Measurements from ENCODE around the gene MYH7B. TPM values are rescaled to one million over a fixed set of nuclear protein-coding genes. Genes with fewer than 3 reads are reported as not detected.

MYH7B gene
- total RNA-seq, 1 experiment from 2014 or later, result 0.10 TPM

DNA sequence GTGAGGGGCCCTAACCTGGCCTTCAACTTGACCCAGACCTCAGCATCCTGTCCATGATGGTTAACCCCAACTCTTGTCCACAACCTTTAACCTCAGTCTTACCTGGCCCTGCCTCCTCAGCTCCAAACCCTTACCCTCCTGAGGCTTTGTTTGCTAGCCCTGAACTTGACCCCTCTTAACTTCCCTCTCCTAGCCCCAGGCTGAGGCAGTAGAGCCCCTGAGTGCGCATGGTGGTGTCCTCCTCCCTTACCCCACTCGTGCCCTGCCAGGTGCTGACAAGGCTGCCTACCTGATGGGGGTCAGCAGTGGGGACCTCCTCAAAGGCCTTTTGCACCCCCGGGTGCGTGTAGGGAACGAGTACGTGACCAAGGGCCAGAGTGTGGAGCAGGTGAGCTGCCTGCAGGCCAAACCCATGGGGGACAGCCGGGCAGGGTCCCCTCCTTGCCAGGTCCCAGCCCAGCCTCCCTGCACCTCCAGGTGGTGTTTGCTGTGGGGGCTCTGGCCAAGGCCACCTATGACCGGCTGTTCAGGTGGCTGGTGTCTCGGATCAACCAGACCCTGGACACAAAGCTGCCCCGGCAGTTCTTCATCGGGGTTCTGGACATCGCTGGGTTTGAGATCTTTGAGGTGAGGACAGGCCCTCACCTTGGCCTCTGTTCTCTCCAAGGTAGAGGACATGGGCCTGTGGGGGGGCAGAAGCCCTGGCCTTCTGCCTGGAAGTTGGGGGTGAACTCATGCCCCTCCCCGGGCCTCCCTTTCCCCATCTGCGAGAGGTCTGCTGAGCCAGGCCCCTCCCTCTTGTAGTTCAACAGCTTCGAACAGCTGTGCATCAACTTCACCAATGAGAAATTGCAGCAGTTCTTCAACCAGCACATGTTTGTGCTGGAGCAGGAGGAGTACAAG lies 31.9 kb downstream of the MYH7B start:
- Histone ChIP-seq H3K36me3 (replicated peaks; ENCODE audit: control insufficient read depth, insufficient read depth, low read length) (no peaks in the 10 kb centered on the region), H3K4me3 (ENCODE audit: insufficient read depth, low read depth, low read length) (no peak overlapping the region), H3K27me3 (ENCODE audit: control insufficient read depth, insufficient read depth, low read length) (peaks cover 3% of the 10 kb centered on the region; the same call in 1 of the 2 replicates)
- DNase-seq, result no peak

DNA sequence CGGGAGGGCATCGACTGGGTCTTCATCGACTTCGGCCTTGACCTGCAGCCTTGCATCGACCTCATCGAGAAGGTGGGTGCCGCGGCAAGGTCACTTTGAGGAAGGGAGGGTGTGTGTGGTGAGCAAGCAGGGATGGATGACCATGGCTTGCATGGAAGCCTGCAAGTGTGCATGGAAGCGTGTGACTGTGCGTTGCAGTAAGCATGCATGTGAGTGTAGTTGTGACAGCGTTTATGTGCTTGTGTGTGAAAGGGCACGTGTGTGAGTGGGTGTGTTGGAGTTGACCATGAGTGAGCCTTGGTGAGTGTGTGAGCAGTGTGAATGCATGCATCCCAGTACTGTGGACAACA lies 32.5 kb downstream of the MYH7B start:
- no peak overlapping the region for H3K4me3 ChIP-seq (ENCODE audit: insufficient read depth, low read depth, low read length)
- DNase-seq, result no peak
- H3K27me3 ChIP-seq (ENCODE audit: control insufficient read depth, insufficient read depth, low read length), result peaks cover 3% of the 10 kb centered on the region; the same call in 1 of the 2 replicates
- H3K36me3 ChIP-seq (replicated peaks; ENCODE audit: control insufficient read depth, insufficient read depth, low read length), result no peaks in the 10 kb centered on the region

- Histone ChIP-seq H3K36me3 (replicated peaks; ENCODE audit: control insufficient read depth, insufficient read depth, low read length) (no peaks in the 10 kb centered on the region), H3K27me3 (ENCODE audit: control insufficient read depth, insufficient read depth, low read length) (0 out of 2 replicates have a peak, but pooled peaks cover 1% of the 10 kb centered on the region), H3K4me3 (ENCODE audit: insufficient read depth, low read depth, low read length) (no peak overlapping the region)
- no peak for DNase-seq
Measured at GRCh38 chr20:34989118-34989517, 33.5 kb downstream of the MYH7B start.

DNA sequence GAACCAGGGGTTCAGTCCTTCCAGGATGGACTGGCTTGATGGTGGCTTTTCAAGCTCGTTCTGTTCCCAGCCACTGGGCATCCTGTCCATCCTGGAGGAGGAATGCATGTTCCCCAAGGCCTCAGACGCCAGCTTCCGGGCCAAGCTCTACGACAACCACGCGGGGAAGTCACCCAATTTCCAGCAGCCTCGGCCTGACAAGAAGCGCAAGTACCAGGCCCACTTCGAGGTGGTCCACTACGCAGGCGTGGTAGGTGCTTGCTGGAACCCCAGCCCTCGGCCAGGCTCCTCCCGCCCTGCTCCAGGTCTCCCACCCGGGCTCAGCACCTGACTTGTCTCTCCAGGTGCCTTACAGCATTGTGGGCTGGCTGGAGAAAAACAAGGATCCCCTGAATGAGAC lies 34.0 kb downstream of the MYH7B start:
- Histone ChIP-seq H3K27me3 (ENCODE audit: control insufficient read depth, insufficient read depth, low read length) (0 out of 2 replicates have a peak, but pooled peaks cover 1% of the 10 kb centered on the region), H3K4me3 (ENCODE audit: insufficient read depth, low read depth, low read length) (no peak overlapping the region), H3K36me3 (replicated peaks; ENCODE audit: control insufficient read depth, insufficient read depth, low read length) (no peaks in the 10 kb centered on the region)
- no peak for DNase-seq

GRCh38 chr20:34990231-34990630 lies 34.6 kb downstream of the MYH7B start:
- 0 out of 2 replicates have a peak, but pooled peaks cover 1% of the 10 kb centered on the region for H3K27me3 ChIP-seq (ENCODE audit: control insufficient read depth, insufficient read depth, low read length)
- peak; percentile 50 for DNase-seq

GRCh38 chr20:34990661-34991214 lies 35.1 kb downstream of the MYH7B start:
- no peak for DNase-seq
- H3K4me3 ChIP-seq (ENCODE audit: insufficient read depth, low read depth, low read length), result no peak overlapping the region
- H3K27me3 ChIP-seq (ENCODE audit: control insufficient read depth, insufficient read depth, low read length), result 0 out of 2 replicates have a peak, but pooled peaks cover 1% of the 10 kb centered on the region
- H3K36me3 ChIP-seq (replicated peaks; ENCODE audit: control insufficient read depth, insufficient read depth, low read length), result peaks cover 2% of the 10 kb centered on the region; the same call in 1 of the 2 replicates

More at GRCh38 chr20:34990231-34990630, 34.6 kb downstream of the MYH7B start:
- Histone ChIP-seq H3K36me3 (replicated peaks; ENCODE audit: control insufficient read depth, insufficient read depth, low read length) (no peaks in the 10 kb centered on the region), H3K4me3 (ENCODE audit: insufficient read depth, low read depth, low read length) (no peak overlapping the region)

GRCh38 chr20:34992751-34993417 lies 37.2 kb downstream of the MYH7B start:
- no peaks in the 10 kb centered on the region for H3K27me3 ChIP-seq (ENCODE audit: control insufficient read depth, insufficient read depth, low read length)
- peaks cover 4% of the 10 kb centered on the region for H3K36me3 ChIP-seq (replicated peaks; ENCODE audit: control insufficient read depth, insufficient read depth, low read length)

DNA sequence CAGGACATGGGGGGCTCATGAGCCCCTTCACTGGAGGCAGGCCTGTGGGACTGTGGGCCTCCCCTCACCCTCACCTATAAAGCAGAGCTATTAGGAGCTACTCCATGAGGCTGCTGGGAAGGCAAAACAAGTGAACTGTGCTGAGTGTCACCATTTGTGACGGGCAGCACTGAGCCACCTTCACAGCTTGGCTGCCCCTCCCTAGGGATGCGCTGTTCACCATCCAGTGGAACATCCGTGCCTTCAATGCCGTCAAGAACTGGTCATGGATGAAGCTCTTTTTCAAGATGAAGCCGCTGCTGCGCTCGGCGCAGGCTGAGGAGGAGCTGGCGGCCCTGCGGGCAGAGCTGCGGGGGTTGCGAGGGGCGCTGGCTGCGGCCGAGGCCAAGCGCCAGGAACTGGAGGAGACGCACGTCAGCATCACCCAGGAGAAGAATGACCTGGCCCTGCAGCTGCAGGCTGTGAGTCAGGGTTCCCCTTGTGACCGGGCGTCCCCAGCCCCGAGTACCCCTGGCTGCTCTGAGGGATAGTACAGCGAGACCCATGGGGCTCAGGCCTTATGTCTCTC lies 38.4 kb downstream of the MYH7B start:
- Histone ChIP-seq H3K27me3 (ENCODE audit: control insufficient read depth, insufficient read depth, low read length) (no peaks in the 10 kb centered on the region), H3K36me3 (replicated peaks; ENCODE audit: control insufficient read depth, insufficient read depth, low read length) (peaks cover 7% of the 10 kb centered on the region), H3K4me3 (ENCODE audit: insufficient read depth, low read depth, low read length) (no peak overlapping the region)
- DNase-seq, result no peak

More at GRCh38 chr20:34992751-34993417, 37.2 kb downstream of the MYH7B start:
- H3K4me3 ChIP-seq (ENCODE audit: insufficient read depth, low read depth, low read length), result no peak overlapping the region
- DNase-seq, result no peak

DNA sequence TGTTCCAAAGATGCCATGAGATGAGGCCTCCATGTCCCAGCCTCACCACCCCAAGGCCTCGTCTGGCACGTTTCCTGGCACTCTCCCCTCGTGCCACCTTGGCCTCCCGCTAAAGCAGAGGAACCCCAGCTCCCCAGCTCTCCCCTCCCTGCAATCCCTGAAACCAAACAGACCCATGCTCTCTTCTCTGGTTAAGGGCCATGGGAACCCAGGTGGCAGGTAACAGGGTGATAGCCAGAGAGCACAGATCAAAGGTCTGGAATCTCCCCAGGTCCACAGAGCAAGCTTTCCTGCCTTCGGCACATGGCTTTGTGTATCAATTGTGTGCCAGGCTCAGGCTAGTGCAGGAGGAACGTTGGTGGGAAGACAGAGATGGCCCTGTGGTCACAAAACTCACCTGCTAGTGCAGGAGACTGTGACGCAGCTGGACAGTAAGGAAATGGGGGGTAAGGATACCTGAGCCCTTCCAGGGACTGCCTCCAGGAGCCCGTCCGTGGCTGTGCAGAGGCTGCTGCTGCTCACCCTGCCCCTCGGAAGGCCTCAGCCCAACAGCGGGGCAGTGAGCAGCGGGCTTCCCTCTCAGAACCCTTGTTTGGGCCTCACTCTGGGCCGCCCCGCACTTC lies 39.0 kb downstream of the MYH7B start:
- no peak for DNase-seq
- H3K36me3 ChIP-seq (replicated peaks; ENCODE audit: control insufficient read depth, insufficient read depth, low read length), result peaks cover 7% of the 10 kb centered on the region
- H3K27me3 ChIP-seq (ENCODE audit: control insufficient read depth, insufficient read depth, low read length), result no peaks in the 10 kb centered on the region
- H3K4me3 ChIP-seq (ENCODE audit: insufficient read depth, low read depth, low read length), result no peak overlapping the region

DNA sequence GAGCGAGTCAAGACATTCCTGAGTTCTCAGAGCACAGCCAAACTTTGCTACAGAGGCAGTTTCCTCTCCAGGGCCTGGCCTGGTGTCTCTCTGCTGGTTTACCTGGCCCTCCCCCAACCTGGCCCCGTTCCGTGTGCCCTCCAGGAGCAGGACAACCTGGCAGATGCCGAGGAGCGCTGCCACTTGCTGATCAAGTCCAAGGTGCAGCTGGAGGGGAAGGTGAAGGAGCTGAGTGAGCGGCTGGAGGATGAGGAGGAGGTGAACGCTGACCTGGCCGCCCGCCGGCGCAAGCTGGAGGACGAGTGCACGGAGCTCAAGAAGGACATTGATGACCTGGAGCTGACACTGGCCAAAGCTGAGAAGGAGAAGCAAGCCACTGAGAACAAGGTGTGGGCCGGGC lies 39.5 kb downstream of the MYH7B start:
- no peaks in the 10 kb centered on the region for H3K27me3 ChIP-seq (ENCODE audit: control insufficient read depth, insufficient read depth, low read length)
- H3K36me3 ChIP-seq (replicated peaks; ENCODE audit: control insufficient read depth, insufficient read depth, low read length), result peaks cover 10% of the 10 kb centered on the region
- H3K4me3 ChIP-seq (ENCODE audit: insufficient read depth, low read depth, low read length), result no peak overlapping the region
- no peak for DNase-seq

- no peak overlapping the region for H3K4me3 ChIP-seq (ENCODE audit: insufficient read depth, low read depth, low read length)
- H3K27me3 ChIP-seq (ENCODE audit: control insufficient read depth, insufficient read depth, low read length), result no peaks in the 10 kb centered on the region
- no peak for DNase-seq
- peaks cover 10% of the 10 kb centered on the region for H3K36me3 ChIP-seq (replicated peaks; ENCODE audit: control insufficient read depth, insufficient read depth, low read length)
Measured at GRCh38 chr20:34995696-34996095, 40.0 kb downstream of the MYH7B start.

DNA sequence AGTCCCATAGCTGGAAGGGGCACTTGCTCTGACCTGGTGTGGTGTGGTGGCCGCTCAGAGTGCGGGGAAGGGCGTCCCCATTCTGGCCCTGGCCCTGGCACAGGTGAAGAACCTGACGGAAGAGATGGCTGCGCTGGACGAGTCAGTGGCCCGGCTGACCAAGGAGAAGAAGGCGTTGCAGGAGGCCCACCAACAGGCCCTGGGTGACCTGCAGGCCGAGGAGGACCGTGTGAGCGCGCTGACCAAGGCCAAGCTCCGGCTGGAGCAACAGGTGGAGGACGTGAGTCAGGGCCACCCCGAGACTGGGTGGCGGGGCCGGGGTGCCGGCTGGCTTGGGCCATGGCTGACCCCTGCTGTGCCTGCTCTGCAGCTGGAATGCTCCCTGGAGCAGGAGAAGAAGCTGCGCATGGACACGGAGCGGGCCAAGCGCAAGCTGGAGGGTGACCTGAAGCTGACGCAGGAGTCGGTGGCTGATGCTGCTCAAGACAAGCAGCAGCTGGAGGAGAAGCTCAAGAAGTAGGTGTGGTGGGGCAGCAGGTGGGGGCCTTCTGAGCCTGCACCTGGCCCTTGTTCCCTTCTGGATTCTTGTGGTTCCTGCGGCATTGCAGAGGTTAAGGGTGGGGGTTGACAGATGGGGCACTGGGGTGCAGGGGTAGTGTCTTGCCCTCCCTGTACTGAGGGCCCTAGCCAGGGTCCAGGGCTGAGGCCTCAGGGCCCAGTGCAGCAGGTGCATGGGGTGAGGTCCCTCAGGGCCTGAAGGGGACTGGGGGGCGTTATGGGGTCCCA lies 40.8 kb downstream of the MYH7B start:
- DNase-seq, result peak; percentile 34
- H3K27me3 ChIP-seq (ENCODE audit: control insufficient read depth, insufficient read depth, low read length), result no peaks in the 10 kb centered on the region
- no peak overlapping the region for H3K4me3 ChIP-seq (ENCODE audit: insufficient read depth, low read depth, low read length)
- H3K36me3 ChIP-seq (replicated peaks; ENCODE audit: control insufficient read depth, insufficient read depth, low read length), result peaks cover 14% of the 10 kb centered on the region

GRCh38 chr20:34997131-34997561 lies 41.5 kb downstream of the MYH7B start:
- DNase-seq, result peak; percentile 59
- no peak overlapping the region for H3K4me3 ChIP-seq (ENCODE audit: insufficient read depth, low read depth, low read length)
- peaks cover 20% of the 10 kb centered on the region for H3K36me3 ChIP-seq (replicated peaks; ENCODE audit: control insufficient read depth, insufficient read depth, low read length)
- no peaks in the 10 kb centered on the region for H3K27me3 ChIP-seq (ENCODE audit: control insufficient read depth, insufficient read depth, low read length)
